HCT116 (cell line): ENCODE data around the gene TMEM235. TPM values are rescaled to one million over a fixed set of nuclear protein-coding genes. Genes with fewer than 3 reads are reported as not detected.

Source experiments
- ATAC-seq: fragments of 200-7000 bp; cut with Tn5 transposase; 2 replicates; pipeline ENCODE4 v1.9.1; 2020; ENCODE audit warnings: mild to moderate bottlenecking, moderate library complexity
- BruUV-seq: library from RNA; stranded (reverse); fragments of 400-500 nt; replicated peaks from 2 replicates; lab custom pipeline; 2021; lab: Mats Ljungman, UMichigan
- CTCF ChIA-PET: fragments of 300-600 bp; sonication (Branson Sonifier 250); formaldehyde crosslinking; loops from one replicate; lab custom pipeline; 2021; ENCODE audit warnings: antibody characterized with exemption; lab: Charles Lee
- POLR2A ChIA-PET: fragments of 300-600, 350-600 bp; sonication (Branson Sonifier 250); formaldehyde crosslinking; loops from one replicate; lab custom pipeline; 2021; ENCODE audit warnings: antibody characterized with exemption; lab: Charles Lee
- RAD21 ChIA-PET, 2 experiments: fragments of 300-600 bp; sonication (Branson Sonifier 250); formaldehyde crosslinking; loops; one replicate each; lab custom pipeline; 2023; ENCODE audit warnings: low total read pairs in 2 of 2; ENCODE audit not compliant: uncharacterized antibody in 2 of 2, unreplicated experiment in 2 of 2, low non-redundant PET in 1 of 2; lab: Charles Lee
- DNase-seq: peaks from one replicate; pipeline ENCODE4 v3.0.0-alpha.2; 2010; ENCODE audit warnings: low read depth, low spot score
- H2AFZ ChIP-seq: fragments of 200-600 bp; shearing (Covaris generic), sonication (generic); 2 replicates; pipeline ENCODE4 v1.6.1; 2017; ENCODE audit warnings: low read depth, mixed run types, mixed read lengths, antibody characterized with exemption, low read length; ENCODE audit not compliant: poor library complexity, severe bottlenecking
- H3K27ac ChIP-seq: 2 replicates; pipeline ENCODE4 v1.5.1; 2012; ENCODE audit warnings: low read depth, low read length
- H3K27me3 ChIP-seq: fragments of 200-600 bp; sonication (generic); 2 replicates; pipeline ENCODE4 v1.6.1; 2016; ENCODE audit warnings: mixed run types, low read length, mixed read lengths; ENCODE audit not compliant: insufficient read depth
- H3K36me3 ChIP-seq, 2 experiments: fragments of 200-500 bp in 1 of 2; fragments of 200-600 bp in 1 of 2; sonication (Bioruptor generic) in 1 of 2; sonication (generic) in 1 of 2; 2 replicates each; pipeline versions ENCODE4 v1.5.1 to v1.6.1; 2014 to 2016; ENCODE audit warnings: low read length in 2 of 2, inconsistent platforms in 1 of 2, mixed read lengths in 1 of 2, mixed run types in 1 of 2; ENCODE audit not compliant: insufficient read depth in 2 of 2, control insufficient read depth in 1 of 2
- H3K4me1 ChIP-seq, 2 experiments: fragments of 200-600 bp in 1 of 2; sonication (generic) in 1 of 2; 2 replicates each; pipeline versions ENCODE4 v1.5.1 to v1.6.1; 2012 to 2017; ENCODE audit warnings: low read length in 2 of 2, inconsistent platforms in 1 of 2, mild to moderate bottlenecking in 1 of 2, mixed read lengths in 1 of 2, mixed run types in 1 of 2, moderate library complexity in 1 of 2; ENCODE audit not compliant: insufficient read depth in 2 of 2, control insufficient read depth in 1 of 2
- H3K4me2 ChIP-seq: fragments of 200-600 bp; sonication (generic); 2 replicates; pipeline ENCODE4 v1.6.1; 2017; ENCODE audit warnings: mixed run types, low read length, mixed read lengths
- H3K4me3 ChIP-seq, 2 experiments: fragments of 200-600 bp in 1 of 2; sonication (generic) in 1 of 2; replicated peaks in 1 of 2; 2 replicates each; pipeline ENCODE4 v1.5.1; 2011 to 2016; ENCODE audit warnings: low read length in 2 of 2, control low read depth in 1 of 2, low read depth in 1 of 2, mild to moderate bottlenecking in 1 of 2, mixed read lengths in 1 of 2, mixed run types in 1 of 2
- H3K79me2 ChIP-seq: fragments of 200-600 bp; sonication (generic); 2 replicates; pipeline ENCODE4 v1.6.1; 2017; ENCODE audit warnings: mild to moderate bottlenecking, mixed run types, low read length, moderate library complexity, mixed read lengths; ENCODE audit not compliant: insufficient read depth
- H3K9ac ChIP-seq: fragments of 200-600 bp; sonication (generic); 2 replicates; pipeline ENCODE4 v1.6.1; 2016; ENCODE audit warnings: low read length, mixed read lengths
- H3K9me2 ChIP-seq: fragments of 200-600 bp; sonication (generic), shearing (Covaris generic); 2 replicates; pipeline ENCODE4 v1.6.1; 2017; ENCODE audit warnings: mixed run types, mild to moderate bottlenecking, moderate library complexity; ENCODE audit not compliant: insufficient read depth
- H3K9me3 ChIP-seq, 2 experiments: fragments of 200-500 bp in 1 of 2; fragments of 200-600 bp in 1 of 2; sonication (Bioruptor generic) in 1 of 2; sonication (generic) in 1 of 2; 2 replicates each; pipeline ENCODE4 v1.6.1; 2014 to 2017; ENCODE audit warnings: low read length in 2 of 2, mixed read lengths in 2 of 2, inconsistent platforms in 1 of 2, low read depth in 1 of 2, mild to moderate bottlenecking in 1 of 2, mixed run types in 1 of 2, moderate library complexity in 1 of 2; ENCODE audit not compliant: control insufficient read depth in 1 of 2, insufficient read depth in 1 of 2
- H4K20me1 ChIP-seq: fragments of 200-600 bp; sonication (generic), shearing (Covaris generic); 2 replicates; pipeline ENCODE4 v1.6.1; 2017; ENCODE audit warnings: mixed run types, mild to moderate bottlenecking, moderate library complexity; ENCODE audit not compliant: insufficient read depth
- ATF3 ChIP-seq: IDR thresholded peaks from 2 replicates; pipeline ENCODE4 v1.6.1; 2012
- CBX3 ChIP-seq: IDR thresholded peaks from 2 replicates; pipeline ENCODE4 v1.6.1; 2012; ENCODE audit warnings: low read depth
- CEBPB ChIP-seq: IDR thresholded peaks from 2 replicates; pipeline ENCODE4 v1.6.1; 2012; ENCODE audit warnings: low read depth
- EGR1 ChIP-seq: IDR thresholded peaks from 2 replicates; pipeline ENCODE4 v1.6.1; 2012; ENCODE audit warnings: low read depth
- JUND ChIP-seq: IDR thresholded peaks from 2 replicates; pipeline ENCODE4 v1.6.1; 2012
- POLR2A ChIP-seq: IDR thresholded peaks from 2 replicates; pipeline ENCODE4 v1.7.0; 2011; ENCODE audit warnings: borderline replicate concordance; ENCODE audit not compliant: insufficient read depth, insufficient read length; ENCODE audit errors: extremely low read depth
- POLR2AphosphoS5 ChIP-seq: IDR thresholded peaks from 2 replicates; pipeline ENCODE4 v1.6.1; 2011; ENCODE audit warnings: mild to moderate bottlenecking, low read depth, low read length, moderate library complexity
- RAD21 ChIP-seq: IDR thresholded peaks from 2 replicates; pipeline ENCODE4 v1.6.1; 2012; ENCODE audit warnings: low read depth, mild to moderate bottlenecking
- REST ChIP-seq: IDR thresholded peaks from 2 replicates; pipeline ENCODE4 v1.6.1; 2012; ENCODE audit warnings: low read depth
- SRF ChIP-seq: IDR thresholded peaks from 2 replicates; pipeline ENCODE4 v1.6.1; 2012; ENCODE audit warnings: low read depth
- YY1 ChIP-seq: IDR thresholded peaks from 2 replicates; pipeline ENCODE4 v1.6.1; 2011; ENCODE audit warnings: low read length, low read depth, moderate library complexity, mild to moderate bottlenecking; ENCODE audit not compliant: insufficient replicate concordance; ENCODE audit errors: extremely low read depth
- ZBTB33 ChIP-seq: IDR thresholded peaks from 2 replicates; pipeline ENCODE4 v1.6.1; 2011; ENCODE audit warnings: mild to moderate bottlenecking, low read length, moderate library complexity; ENCODE audit not compliant: insufficient replicate concordance; ENCODE audit errors: extremely low read depth
- ZFX ChIP-seq: fragments of 450-650 bp; IDR thresholded peaks from 2 replicates; pipeline ENCODE4 v1.6.1; 2017
- intact Hi-C: fragments of 100-400 bp; cut with micrococcal nuclease; formaldehyde crosslinking; loops from 2 replicates; pipeline ENCODE4 v1.10.0; 2022
- total RNA-seq: library from RNA; stranded (reverse); gene quantifications from one replicate; pipeline ENCODE4 v1.2.1, GENCODE V29; 2021; ENCODE audit not compliant: unreplicated experiment

The TMEM235 gene
- total RNA-seq, 1 experiment from 2014 or later = not detected

GRCh38 chr17:78234261-78234865, 2.9 kb downstream of the TMEM235 start:
- CTCF ChIA-PET = interaction anchor here (0.6 to 0.9 kb wide), 2 partner anchors 17 to 92 kb away, joined by 3 to 4 read pairs; no protein-coding TSS in a partner anchor
- intact Hi-C loops = no loop called here
- no peak overlapping the region for H3K4me3 ChIP-seq

More at GRCh38 chr17:78234261-78234865, 2.9 kb downstream of the TMEM235 start:
- no peak overlapping the region for H3K27ac ChIP-seq
- ChIA-PET POLR2A (no interaction called here), RAD21 (no interaction called here)
- H3K79me2 ChIP-seq = no peaks in the 10 kb centered on the region
- no peaks in the 10 kb centered on the region for H3K4me1 ChIP-seq
- DNase-seq (no peak), ATAC-seq (no peak)
- no peak overlapping the region for H3K9ac ChIP-seq
- H2AFZ ChIP-seq = no peak overlapping the region
- TF ChIP-seq ZFX = no peak
- no peak for TF ChIP-seq CBX3
- no peak for TF ChIP-seq ATF3
- TF ChIP-seq RAD21 = no peak
- no peak for TF ChIP-seq EGR1
- TF ChIP-seq REST = no peak
- TF ChIP-seq ZBTB33 = no peak
- no peak for TF ChIP-seq POLR2AphosphoS5
- no peak for TF ChIP-seq SRF
- TF ChIP-seq CEBPB = no peak
- TF ChIP-seq YY1 = no peak
- TF ChIP-seq POLR2A = no peak
- no peak for TF ChIP-seq JUND
- no peak overlapping the region for H3K4me2 ChIP-seq
- no peaks in the 10 kb centered on the region for H3K27me3 ChIP-seq
- H4K20me1 ChIP-seq = no peaks in the 10 kb centered on the region
- H3K9me3 ChIP-seq = no peaks in the 10 kb centered on the region
- no TSS peak for BruUV-seq
- no peaks in the 10 kb centered on the region for H3K9me2 ChIP-seq
- no peaks in the 10 kb centered on the region for H3K36me3 ChIP-seq
